Keratinocyte (primary cell): ENCODE data around the gene IL12RB2. TPM values are rescaled to one million over a fixed set of nuclear protein-coding genes. Genes with fewer than 3 reads are reported as not detected.
A peak's percentile ranks its signal among the peaks of the same experiment; 100 is the strongest.

Experiments
- DNase-seq: peaks from one replicate; pipeline ENCODE4 v3.0.0-alpha.2; 2011; ENCODE audit warnings: low read depth, missing footprints, low spot score
- FAIRE-seq: peaks from 2 replicates; lab custom pipeline; 2011; peaks lifted over from hg19 to GRCh38; lab: Jason Lieb, UNC
- H2AFZ ChIP-seq: 2 replicates; pipeline ENCODE4 v1.6.0; 2012; ENCODE audit warnings: low read length, control low read depth, inconsistent platforms; ENCODE audit not compliant: control insufficient read depth
- H3K27ac ChIP-seq: 2 replicates; pipeline ENCODE4 v1.5.1; 2011; ENCODE audit warnings: low read length; ENCODE audit not compliant: control insufficient read depth, insufficient read depth
- H3K27me3 ChIP-seq: 3 replicates; pipeline ENCODE4 v1.6.0; 2011; ENCODE audit warnings: low read length; ENCODE audit not compliant: control insufficient read depth, insufficient read depth; ENCODE audit errors: extremely low read depth
- H3K36me3 ChIP-seq, 2 experiments: 2 replicates in 1 of 2; 3 replicates in 1 of 2; pipeline ENCODE4 v1.5.1; 2011; ENCODE audit warnings: low read length in 2 of 2, mild to moderate bottlenecking in 1 of 2; ENCODE audit not compliant: control insufficient read depth in 2 of 2, insufficient read depth in 2 of 2; ENCODE audit errors: extremely low read depth in 1 of 2
- H3K4me1 ChIP-seq: 3 replicates; pipeline ENCODE4 v1.5.1; 2011; ENCODE audit warnings: low read length; ENCODE audit not compliant: control insufficient read depth, insufficient read depth; ENCODE audit errors: extremely low read depth
- H3K4me2 ChIP-seq: 3 replicates; pipeline ENCODE4 v1.6.0; 2011; ENCODE audit warnings: low read depth, low read length; ENCODE audit not compliant: control insufficient read depth, insufficient read depth; ENCODE audit errors: extremely low read depth
- H3K4me3 ChIP-seq, 3 experiments: fragments of 200-600 bp in 1 of 3; sonication (generic) in 1 of 3; 2 replicates in 2 of 3; 3 replicates in 1 of 3; pipeline ENCODE4 v1.5.1; 2011 to 2016; ENCODE audit warnings: low read length in 3 of 3, mild to moderate bottlenecking in 3 of 3, control low read depth in 2 of 3, inconsistent platforms in 1 of 3, low read depth in 1 of 3, mixed read lengths in 1 of 3, mixed run types in 1 of 3, moderate library complexity in 1 of 3; ENCODE audit not compliant: control insufficient read depth in 2 of 3, insufficient read depth in 2 of 3; ENCODE audit errors: extremely low read depth in 1 of 3
- H3K79me2 ChIP-seq: 2 replicates; pipeline ENCODE4 v1.6.0; 2012; ENCODE audit warnings: low read length; ENCODE audit not compliant: control insufficient read depth, insufficient read depth
- H3K9ac ChIP-seq: 3 replicates; pipeline ENCODE4 v1.6.0; 2011; ENCODE audit warnings: low read length; ENCODE audit not compliant: control insufficient read depth, insufficient read depth; ENCODE audit errors: extremely low read depth
- H3K9me1 ChIP-seq: 3 replicates; pipeline ENCODE4 v1.6.0; 2011; ENCODE audit warnings: low read length; ENCODE audit not compliant: control insufficient read depth, insufficient read depth; ENCODE audit errors: extremely low read depth
- H3K9me3 ChIP-seq: 2 replicates; pipeline ENCODE4 v1.5.1; 2012; ENCODE audit warnings: low read depth, low read length; ENCODE audit not compliant: control insufficient read depth
- H4K20me1 ChIP-seq: 3 replicates; pipeline ENCODE4 v1.6.0; 2011; ENCODE audit warnings: low read length; ENCODE audit not compliant: control insufficient read depth, insufficient read depth; ENCODE audit errors: extremely low read depth
- EZH2 ChIP-seq: IDR thresholded peaks from one replicate; pipeline ENCODE4 v1.6.1; 2012; ENCODE audit warnings: inconsistent platforms, mild to moderate bottlenecking, low read length, moderate library complexity
- dilution Hi-C: fragments of 300-500 bp; cut with MboI; formaldehyde crosslinking; loops from one replicate; pipeline ENCODE4 v1.7.0; 2020; ENCODE audit warnings: low sequenced_read_pairs; ENCODE audit not compliant: extremely low pct_ligation_motif_present
- polyA plus RNA-seq, 5 experiments: library from polyadenylated mRNA; depleted of rRNA in 3 of 5; stranded (reverse) in 3 of 5; stranded (forward) in 1 of 5; unstranded in 1 of 5; fragments of >200 nt; gene quantifications; 1 replicate in 1 of 5; 2 replicates in 3 of 5; 3 replicates in 1 of 5; pipeline versions ENCODE4 v1.2.1 to v1.2.3, GENCODE V29; 2011 to 2012; ENCODE audit warnings: missing spikeins in 2 of 5, low read depth in 1 of 5, low replicate concordance in 1 of 5
- TF ChIP-seq, protein P1 (sequence below), 3 experiments: IDR thresholded peaks in 1 of 3; conservative IDR thresholded peaks in 1 of 3; optimal IDR thresholded peaks in 1 of 3; 2 replicates in 2 of 3; 3 replicates in 1 of 3; pipeline versions ENCODE3 to v1.5.1; 2011; ENCODE audit warnings: low read length in 3 of 3, mild to moderate bottlenecking in 3 of 3, moderate library complexity in 2 of 3, control low read depth in 1 of 3, inconsistent platforms in 1 of 3; ENCODE audit not compliant: insufficient read depth in 2 of 3; ENCODE audit errors: extremely low read depth in 1 of 3

IL12RB2 gene
- polyA plus RNA-seq, 1 donor (not counting 4 experiments of a cell fraction or from before 2014, with no cell fraction given), result 0.63 TPM

DNA sequence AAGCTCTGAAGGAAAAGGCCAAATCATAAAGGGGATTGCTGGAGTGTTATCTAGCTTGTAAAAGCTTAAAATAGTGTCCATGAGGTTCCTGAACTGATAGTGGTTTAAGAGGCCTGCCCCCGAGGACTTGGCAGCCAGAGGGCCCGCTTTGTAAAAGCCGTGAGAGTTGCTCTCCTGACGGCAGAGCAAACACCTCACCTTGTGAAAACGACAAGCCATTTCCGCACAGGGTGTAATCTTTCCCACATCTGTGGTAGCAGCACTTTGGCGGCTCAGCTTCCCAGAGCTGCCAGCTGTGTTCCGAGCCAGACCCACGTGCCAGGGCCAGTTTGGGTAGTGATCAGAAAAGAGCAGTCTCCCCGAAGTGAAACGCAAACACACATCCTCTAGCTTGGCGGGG lies 85.6 kb downstream of the IL12RB2 start:
- Histone ChIP-seq H3K27me3 (no peaks in the 10 kb centered on the region), H3K79me2 (no peaks in the 10 kb centered on the region), H3K4me2 (peak overlapping the region; percentile 8), H3K9ac (peak overlapping the region; percentile 19), H2AFZ (peak overlapping the region; percentile 47), H3K36me3 (peaks cover 4 to 8% of the 10 kb centered on the region in 2 experiments), H3K27ac (no peak overlapping the region), H3K4me3 (no peak overlapping the region), H3K9me1 (no peaks in the 10 kb centered on the region), H3K4me1 (peaks cover 21% of the 10 kb centered on the region), H3K9me3 (no peaks in the 10 kb centered on the region), H4K20me1 (no peaks in the 10 kb centered on the region)
- peak; percentile 58 for FAIRE-seq
- dilution Hi-C loops, result no loop called here
- no peak for TF ChIP-seq EZH2
- no peak for DNase-seq

DNA sequence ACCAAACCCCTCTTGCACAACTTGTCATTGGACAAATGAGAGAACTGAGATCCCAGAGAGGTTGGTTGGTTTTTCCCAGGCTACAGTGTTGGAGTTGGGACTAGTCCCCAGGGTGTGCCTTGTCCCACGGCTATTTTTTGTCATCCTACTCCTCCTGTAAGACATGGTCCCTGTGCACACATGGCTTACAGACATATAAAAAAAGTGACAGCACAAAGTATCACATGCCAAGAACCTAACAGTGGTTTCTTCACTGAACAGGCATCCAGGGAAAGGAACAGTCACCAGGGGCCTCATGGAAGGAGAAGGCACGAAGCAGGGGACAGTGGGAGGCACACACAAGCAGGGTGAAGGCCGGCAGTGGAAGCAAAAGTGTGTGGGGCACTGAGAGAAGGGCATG lies 86.1 kb downstream of the IL12RB2 start:
- TF ChIP-seq, protein P1, sequence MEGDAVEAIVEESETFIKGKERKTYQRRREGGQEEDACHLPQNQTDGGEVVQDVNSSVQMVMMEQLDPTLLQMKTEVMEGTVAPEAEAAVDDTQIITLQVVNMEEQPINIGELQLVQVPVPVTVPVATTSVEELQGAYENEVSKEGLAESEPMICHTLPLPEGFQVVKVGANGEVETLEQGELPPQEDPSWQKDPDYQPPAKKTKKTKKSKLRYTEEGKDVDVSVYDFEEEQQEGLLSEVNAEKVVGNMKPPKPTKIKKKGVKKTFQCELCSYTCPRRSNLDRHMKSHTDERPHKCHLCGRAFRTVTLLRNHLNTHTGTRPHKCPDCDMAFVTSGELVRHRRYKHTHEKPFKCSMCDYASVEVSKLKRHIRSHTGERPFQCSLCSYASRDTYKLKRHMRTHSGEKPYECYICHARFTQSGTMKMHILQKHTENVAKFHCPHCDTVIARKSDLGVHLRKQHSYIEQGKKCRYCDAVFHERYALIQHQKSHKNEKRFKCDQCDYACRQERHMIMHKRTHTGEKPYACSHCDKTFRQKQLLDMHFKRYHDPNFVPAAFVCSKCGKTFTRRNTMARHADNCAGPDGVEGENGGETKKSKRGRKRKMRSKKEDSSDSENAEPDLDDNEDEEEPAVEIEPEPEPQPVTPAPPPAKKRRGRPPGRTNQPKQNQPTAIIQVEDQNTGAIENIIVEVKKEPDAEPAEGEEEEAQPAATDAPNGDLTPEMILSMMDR (optimal IDR thresholded peaks at IDR 0.05 in 1 of 3, IDR thresholded peaks at IDR 0.05 in 1 of 3, conservative IDR thresholded peaks at IDR 0.05 in 1 of 3; ENCODE audit: extremely low read depth in 1 of 3, insufficient read depth in 2 of 3, low read length in 3 of 3), result no peak
- no peak for TF ChIP-seq EZH2
- Histone ChIP-seq H3K9me3 (no peaks in the 10 kb centered on the region), H3K9ac (no peak overlapping the region), H4K20me1 (no peaks in the 10 kb centered on the region), H3K4me2 (no peak overlapping the region), H2AFZ (no peak overlapping the region), H3K4me1 (peaks cover 21% of the 10 kb centered on the region), H3K4me3 (no peak overlapping the region), H3K36me3 (peaks cover 4 to 8% of the 10 kb centered on the region in 2 experiments), H3K27me3 (no peaks in the 10 kb centered on the region), H3K79me2 (no peaks in the 10 kb centered on the region), H3K27ac (no peak overlapping the region), H3K9me1 (no peaks in the 10 kb centered on the region)
- peak; percentile 77 for FAIRE-seq
- no peak for DNase-seq
- dilution Hi-C loops, result no loop called here

DNA sequence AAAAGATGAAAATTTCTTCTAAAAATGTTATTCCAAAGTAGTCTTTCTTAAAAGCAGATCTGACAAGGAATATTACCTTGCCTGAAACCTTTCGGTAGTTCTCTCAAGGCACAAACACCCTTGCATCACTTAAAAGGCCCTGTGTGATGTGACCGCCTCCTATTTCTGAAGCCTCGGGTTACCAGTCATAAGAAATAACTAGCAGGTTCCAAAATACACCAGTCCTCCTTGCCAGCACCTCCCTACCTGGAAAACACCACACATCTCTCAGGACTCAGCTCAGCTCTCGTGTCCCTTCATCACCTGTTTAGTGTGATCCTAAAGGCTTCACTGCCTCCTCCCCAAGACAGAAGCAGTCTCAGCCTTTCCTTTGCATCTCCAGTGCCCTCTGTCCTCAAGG lies 86.9 kb downstream of the IL12RB2 start:
- Histone ChIP-seq H3K79me2 (no peaks in the 10 kb centered on the region), H3K4me3 (no peak overlapping the region), H3K9me1 (no peaks in the 10 kb centered on the region), H3K9ac (no peak overlapping the region), H3K9me3 (no peaks in the 10 kb centered on the region), H4K20me1 (no peaks in the 10 kb centered on the region), H3K4me1 (peaks cover 21% of the 10 kb centered on the region), H2AFZ (no peak overlapping the region), H3K4me2 (no peak overlapping the region), H3K36me3 (peaks cover 4 to 8% of the 10 kb centered on the region in 2 experiments), H3K27ac (no peak overlapping the region), H3K27me3 (no peaks in the 10 kb centered on the region)
- dilution Hi-C loops, result no loop called here
- DNase-seq (no peak), FAIRE-seq (no peak)
- TF ChIP-seq, protein P1 (optimal IDR thresholded peaks at IDR 0.05 in 1 of 3, IDR thresholded peaks at IDR 0.05 in 1 of 3, conservative IDR thresholded peaks at IDR 0.05 in 1 of 3; ENCODE audit: extremely low read depth in 1 of 3, insufficient read depth in 2 of 3, low read length in 3 of 3), result no peak
- no peak for TF ChIP-seq EZH2
